ELF-1 (cell line): Measurements from ENCODE around the gene DNAJC15.

Experiments
- DNase-seq: peaks from one replicate; pipeline ENCODE4 v3.0.0-alpha.2; 2016; ENCODE audit warnings: low read depth, low spot score

Gene DNAJC15

DNA sequence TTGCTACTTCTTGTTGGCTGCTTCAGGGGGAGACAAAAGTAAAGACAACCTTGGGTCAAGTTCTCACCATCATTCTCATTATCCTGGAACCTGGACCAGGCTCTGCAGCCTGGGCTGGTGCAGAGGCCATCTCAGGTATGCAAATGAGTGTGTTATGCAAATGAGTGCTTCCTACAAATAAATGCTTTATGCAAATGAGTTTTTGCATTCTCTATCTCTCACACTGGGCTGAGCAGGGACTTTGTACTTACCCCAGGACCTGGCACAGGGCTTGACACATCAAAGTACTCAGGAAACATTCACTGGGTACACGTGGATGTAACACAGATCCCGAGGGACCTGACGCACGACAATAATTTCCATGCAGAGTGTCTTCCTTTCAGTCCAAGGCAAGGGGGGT is 103.0 kb downstream of the DNAJC15 start:
- no peak for DNase-seq

DNA sequence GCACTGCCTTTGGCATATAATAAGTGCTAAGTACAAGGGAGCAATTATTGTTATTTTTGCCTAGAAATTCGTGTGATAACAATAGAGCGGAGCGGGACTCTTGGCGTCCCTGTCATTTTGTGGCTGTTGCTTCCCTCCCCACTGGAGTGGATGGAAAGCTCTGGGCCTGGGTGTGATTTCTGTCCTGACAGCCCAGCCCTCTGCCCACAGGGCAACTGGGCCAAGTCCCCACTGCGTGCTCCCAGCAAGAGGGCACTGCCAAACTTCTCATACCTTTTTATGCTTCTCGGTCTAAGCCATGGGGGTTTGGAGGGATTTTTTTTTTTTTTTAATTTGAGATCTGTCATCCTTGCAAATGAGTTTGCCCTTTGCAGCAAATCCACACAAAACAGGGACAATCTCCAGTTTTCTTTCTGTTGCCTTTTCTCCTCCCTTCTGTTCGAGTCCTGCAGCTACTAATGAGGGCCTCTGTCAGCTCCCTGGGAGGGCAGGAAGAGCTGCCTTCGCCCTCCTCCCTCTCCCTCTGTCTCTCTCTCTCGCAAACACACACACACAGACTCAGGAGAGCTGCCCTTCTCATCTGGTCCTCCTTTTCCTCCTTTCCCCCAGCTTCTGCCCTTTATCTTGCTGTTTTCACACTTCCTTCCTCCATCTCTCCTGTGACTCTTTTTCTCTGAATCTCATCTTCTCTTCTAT is 103.9 kb downstream of the DNAJC15 start:
- peak; percentile 60 for DNase-seq

GRCh38 chr13:43127827-43128226 is 104.4 kb downstream of the DNAJC15 start:
- DNase-seq = no peak

- no peak for DNase-seq
Measured at GRCh38 chr13:43128504-43128961, 105.1 kb downstream of the DNAJC15 start.

- DNase-seq = no peak
Measured at GRCh38 chr13:43129066-43129465, 105.7 kb downstream of the DNAJC15 start.

DNA sequence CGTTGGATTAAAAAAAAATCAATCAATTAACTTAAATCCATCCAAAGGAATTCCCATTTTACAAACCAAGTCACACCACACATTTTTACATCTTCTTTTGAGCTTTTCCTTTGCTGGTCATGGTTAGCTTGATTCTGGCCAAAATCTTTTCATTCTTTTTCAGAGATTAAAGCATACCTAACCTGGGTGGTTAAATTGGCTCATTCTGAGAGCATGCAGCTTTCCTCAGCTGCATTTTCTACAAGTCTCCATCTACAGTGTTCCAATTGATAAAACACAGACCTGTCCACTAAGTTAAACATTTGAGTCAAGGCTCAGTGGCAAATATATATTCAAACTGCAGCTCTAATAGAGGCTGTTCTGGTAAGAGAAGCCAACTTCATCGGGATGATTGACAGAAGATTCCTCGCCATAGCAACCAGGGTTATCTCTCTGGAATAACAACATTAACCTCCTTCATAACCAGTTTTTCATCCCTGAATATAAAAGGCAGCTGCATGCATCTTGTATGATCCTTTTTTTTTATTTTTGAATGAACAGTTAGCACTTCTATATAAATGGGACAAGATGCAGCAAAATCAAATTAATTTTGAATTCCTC is 106.2 kb downstream of the DNAJC15 start:
- DNase-seq = no peak

DNA sequence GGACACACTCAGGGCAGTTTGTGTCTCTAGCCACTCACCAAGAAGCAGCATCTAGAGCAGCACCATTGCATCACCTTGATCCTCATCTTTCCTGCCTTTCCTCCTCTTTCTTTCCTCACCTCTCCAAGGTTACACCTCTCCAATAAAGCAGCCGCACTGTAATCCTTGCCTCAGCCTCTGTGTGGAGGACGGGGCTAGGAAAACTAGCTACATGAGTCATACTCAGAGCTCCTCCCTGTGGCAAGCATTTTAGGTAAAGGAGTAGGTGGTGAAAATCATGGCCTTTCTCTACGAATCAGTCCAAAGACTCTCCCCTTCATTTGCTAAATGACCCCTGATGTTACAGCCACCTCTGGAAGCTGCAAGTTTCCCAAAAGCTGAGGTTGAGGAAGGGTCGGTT is 108.9 kb downstream of the DNAJC15 start:
- peak; percentile 69 for DNase-seq

- no peak for DNase-seq
Measured at GRCh38 chr13:43132911-43133310, 109.5 kb downstream of the DNAJC15 start.

DNA sequence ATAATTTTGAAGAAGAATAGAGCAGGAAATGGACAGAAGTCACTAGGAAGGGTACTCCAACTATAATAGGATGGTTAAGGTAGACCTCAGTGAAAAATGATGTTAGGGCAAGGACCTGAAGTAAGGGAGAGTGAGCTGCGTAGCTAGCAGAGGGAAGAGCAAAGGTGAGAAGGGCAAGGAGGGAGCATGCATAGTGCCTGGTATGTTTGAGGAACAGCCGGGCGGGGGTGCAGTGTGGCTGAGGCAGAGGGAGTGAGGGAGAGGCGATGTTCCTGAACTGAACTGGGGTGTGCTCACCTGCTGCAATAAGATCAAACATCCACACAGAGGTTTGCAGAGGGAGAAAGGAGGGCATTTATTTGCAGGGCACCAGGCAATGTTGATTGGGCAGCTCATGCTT is 110.4 kb downstream of the DNAJC15 start:
- DNase-seq = no peak

- no peak for DNase-seq
Measured at GRCh38 chr13:43134868-43135267, 111.5 kb downstream of the DNAJC15 start.

DNA sequence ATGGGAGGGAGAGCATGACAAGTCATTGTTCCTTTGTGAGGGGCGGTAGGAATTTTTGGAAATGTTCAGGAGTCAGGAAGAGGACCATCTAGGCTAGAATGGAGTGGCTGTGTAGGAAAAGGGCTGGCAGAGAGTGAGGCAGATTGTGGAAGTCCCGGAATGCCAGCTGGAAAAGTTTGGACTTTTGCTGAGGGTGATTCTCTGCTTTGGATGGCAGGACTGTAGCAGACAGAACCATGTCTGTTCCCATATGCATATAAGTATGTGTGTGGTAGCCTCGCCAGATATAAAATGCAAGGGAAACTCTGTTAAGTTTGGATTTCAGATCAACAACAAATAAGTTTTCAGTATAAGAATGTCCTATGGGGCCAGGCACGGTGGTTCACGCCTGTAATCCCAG is 112.1 kb downstream of the DNAJC15 start:
- no peak for DNase-seq

- peak; percentile 51 for DNase-seq
Measured at GRCh38 chr13:43136920-43137575, 113.7 kb downstream of the DNAJC15 start.

GRCh38 chr13:43139211-43139610 is 115.8 kb downstream of the DNAJC15 start:
- no peak for DNase-seq

- no peak for DNase-seq
Measured at GRCh38 chr13:43139921-43140320, 116.5 kb downstream of the DNAJC15 start.

GRCh38 chr13:43140985-43141384 is 117.6 kb downstream of the DNAJC15 start:
- no peak for DNase-seq

DNA sequence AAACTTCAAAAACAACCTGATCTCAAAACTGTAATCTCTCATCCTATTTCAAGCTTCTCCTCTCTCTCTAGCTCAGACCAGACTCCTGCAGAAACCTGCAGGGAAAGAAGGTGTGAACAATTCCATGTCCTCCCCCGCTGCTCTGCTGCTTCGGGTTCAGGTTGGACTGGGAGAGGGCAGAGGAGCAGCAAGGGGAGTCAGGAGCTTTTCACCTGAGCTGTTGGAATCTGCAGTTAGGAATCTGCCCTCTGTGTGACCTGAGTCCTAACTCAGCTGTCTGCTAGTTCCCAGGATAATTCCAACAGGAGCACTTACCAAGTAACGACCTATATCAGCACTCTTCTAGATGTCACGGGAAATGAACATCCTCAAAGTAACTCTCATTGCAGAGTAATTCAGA is 118.3 kb downstream of the DNAJC15 start:
- peak; percentile 63 for DNase-seq

DNA sequence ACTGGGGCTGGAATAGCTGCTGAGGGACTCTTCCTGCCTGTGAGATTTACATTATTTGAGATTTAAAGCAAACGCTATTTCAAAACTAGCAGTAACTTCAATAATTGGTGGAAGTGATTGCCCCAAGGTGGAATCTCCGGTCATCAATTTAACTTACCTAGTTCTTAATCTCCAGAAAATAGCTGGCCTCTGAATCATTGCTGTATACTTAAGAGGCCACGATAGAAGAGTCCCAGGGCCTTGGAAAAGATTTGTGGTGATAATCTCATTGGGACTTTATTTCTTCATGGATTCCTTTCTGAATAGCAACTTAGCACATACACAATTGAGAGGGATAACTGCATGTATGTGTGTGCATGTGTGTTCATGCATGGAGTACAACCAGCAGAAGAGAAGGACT is 120.2 kb downstream of the DNAJC15 start:
- DNase-seq = no peak

GRCh38 chr13:43145534-43146196 is 122.3 kb downstream of the DNAJC15 start:
- no peak for DNase-seq

GRCh38 chr13:43146400-43146799 is 123.0 kb downstream of the DNAJC15 start:
- no peak for DNase-seq

DNA sequence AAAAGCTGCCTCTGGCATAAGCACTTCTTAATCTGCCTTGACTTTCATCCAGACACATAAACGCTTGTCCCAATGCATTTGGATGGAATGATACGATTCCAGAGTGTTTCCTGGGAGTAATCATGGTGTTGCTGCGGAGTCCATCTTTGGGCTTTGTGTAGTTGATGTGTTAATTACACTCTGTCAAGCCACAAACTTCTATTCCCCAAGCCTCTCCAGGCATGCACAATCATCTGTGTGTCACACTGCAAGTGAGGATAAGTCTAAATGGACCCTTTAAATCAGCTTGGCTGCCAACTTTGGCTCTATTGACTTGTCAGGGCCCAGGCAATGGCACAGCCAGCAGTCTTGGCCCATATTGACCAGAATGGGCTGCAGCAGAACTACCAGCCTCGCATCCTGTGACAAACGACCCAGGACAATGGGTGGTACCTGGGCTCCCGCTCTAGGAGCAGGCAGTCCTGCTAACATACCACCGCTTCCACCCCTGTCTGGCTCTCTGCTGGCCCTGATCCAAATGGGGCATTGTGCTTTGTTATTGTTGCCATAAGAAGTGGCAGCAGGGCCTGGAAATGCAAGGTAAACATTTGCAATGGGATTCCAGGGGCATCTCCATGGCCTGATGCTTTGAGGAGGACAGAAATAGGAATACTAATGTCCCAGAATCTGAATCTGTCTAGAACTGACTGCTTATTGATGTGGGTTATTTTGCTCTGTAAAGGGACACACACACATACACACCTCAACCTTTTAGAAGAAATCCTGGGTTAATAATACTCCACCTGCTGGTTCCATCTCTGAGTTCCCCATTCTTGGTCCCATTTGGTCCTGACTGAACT is 127.2 kb downstream of the DNAJC15 start:
- no peak for DNase-seq

DNA sequence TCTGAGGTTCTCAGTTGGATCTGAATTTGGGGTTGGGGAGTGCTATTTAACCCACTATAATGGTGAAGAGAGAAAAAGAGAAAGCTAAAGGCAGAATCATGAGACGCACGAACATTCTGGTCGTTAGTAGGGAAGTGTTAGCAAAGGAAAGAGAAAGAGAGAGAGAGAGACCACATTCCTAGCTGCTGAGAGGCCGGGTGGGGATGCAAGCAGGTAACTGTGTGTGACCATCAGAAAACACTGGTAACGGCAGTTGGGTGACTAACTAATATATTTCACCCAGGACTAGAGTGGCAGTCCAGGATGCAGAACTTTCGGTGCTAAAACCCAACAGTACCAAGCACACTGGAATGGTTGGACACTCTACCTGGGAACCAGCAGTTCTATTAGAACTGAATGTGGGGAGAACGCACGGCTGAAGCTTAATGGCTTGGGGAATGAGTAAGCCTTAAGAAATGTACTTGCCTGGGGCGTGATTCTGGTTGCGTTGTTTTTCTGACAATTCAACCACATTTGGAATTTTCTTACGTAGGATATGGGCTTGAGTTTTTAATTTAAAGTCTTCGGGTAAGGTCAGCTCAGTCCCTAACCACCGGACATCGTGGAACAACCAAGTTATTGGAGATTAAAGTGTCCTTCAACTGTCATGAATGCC is 130.2 kb downstream of the DNAJC15 start:
- DNase-seq = peak; percentile 82
